Psoas muscle (tissue), 8 donors: ENCODE measurements around the gene TOP1. TPM values are rescaled to one million over a fixed set of nuclear protein-coding genes. Genes with fewer than 3 reads are reported as not detected.

Experiments
- ATAC-seq, 4 donors: fragments of 200-7000 bp; cut with Tn5 transposase; one replicate each; pipeline ENCODE4 v1.9.1; 2020; ENCODE audit warnings: moderate library complexity in 3 of 4, mild to moderate bottlenecking in 2 of 4
- DNase-seq, 2 donors: peaks; one replicate each; pipeline ENCODE4 v3.0.0-alpha.2; 2020
- H3K27ac ChIP-seq: fragments of 200-600 bp; one replicate; pipeline ENCODE4 v1.8.0; 2022
- H3K27me3 ChIP-seq, 3 donors: fragments of 200-600 bp in 1 of 3; one replicate each; pipeline versions ENCODE4 v1.6.1 to v1.8.0; 2013 to 2022; ENCODE audit warnings: low read length in 2 of 3, mild to moderate bottlenecking in 2 of 3, moderate library complexity in 1 of 3; ENCODE audit not compliant: insufficient read depth in 3 of 3
- H3K36me3 ChIP-seq, 2 donors: fragments of 200-600 bp in 1 of 2; one replicate each; pipeline versions ENCODE4 v1.6.1 to v1.8.0; 2013 to 2022; ENCODE audit warnings: low read depth in 1 of 2, mild to moderate bottlenecking in 1 of 2, moderate library complexity in 1 of 2; ENCODE audit not compliant: insufficient read depth in 1 of 2
- H3K4me1 ChIP-seq: fragments of 200-600 bp; one replicate; pipeline ENCODE4 v1.8.0; 2022
- H3K4me3 ChIP-seq: fragments of 200-600 bp; one replicate; pipeline ENCODE4 v1.8.0; 2022; ENCODE audit warnings: mild to moderate bottlenecking
- H3K9me3 ChIP-seq: fragments of 200-600 bp; one replicate; pipeline ENCODE4 v1.8.0; 2022
- CTCF ChIP-seq: fragments of 200-600 bp; IDR thresholded peaks from one replicate; pipeline ENCODE4 v1.8.0; 2022; ENCODE audit warnings: antibody characterized with exemption
- WGBS, 3 donors: extraction: QIAGEN DNeasy Blood & Tissue Kit; methylation state at CpG; one replicate each; pipeline versions ENCODE4 v1.1.6 to v1.1.7; 2013; 5-methylcytosine and 5-hydroxymethylcytosine counted together
- intact Hi-C, 2 donors: fragments of 100-400 bp; cut with DNase I; formaldehyde crosslinking; loops; one replicate each; pipeline versions ENCODE4 v1.11.0 to v1.14.2; 2022
- polyA plus RNA-seq, 3 donors: library from polyadenylated mRNA; stranded (reverse); fragments of 200-250 nt; gene quantifications; one replicate each; pipeline ENCODE4 v1.2.3, GENCODE V29; 2013
- total RNA-seq, 4 donors: library from RNA; stranded (reverse); fragmentation: NEBNext Ultra II Directional in 2 of 4; extraction: Animal tissue kit (Norgen Biotek cat#: 25700) in 2 of 4; gene quantifications; one replicate each; pipeline versions ENCODE4 v1.2.1 to v1.2.4, GENCODE V29; 2021 to 2023
- donor health status: healthy with polysubstance abuse.
- donor health status: DM: no; HTN: no; CAD: no; lungs with moderate emphysema.
- donor health status: Bipolar disorder and iron deficiency.
- donor health status: healthy.
- donor health status: DM: yes; HTN: yes; CAD: no.
- donor health status: DM: no; HTN: no; CAD: no.
- donor health status: DM: no; HTN: no; CAD: no.
- donor health status: DM: yes; HTN: yes; CAD: no.

The TOP1 gene
- total and polyA plus RNA-seq, 7 donors, result 10.6 to 30.7 (median 22.2) TPM

- peaks cover 0 to 20% of the 10 kb centered on the region in 2 donors for H3K36me3 ChIP-seq
- H3K4me1 ChIP-seq, result peaks cover 15% of the 10 kb centered on the region
- ATAC-seq (no peak), DNase-seq (no peak)
- H3K27ac ChIP-seq, result no peak overlapping the region
- H3K4me3 ChIP-seq, result no peak overlapping the region
- no peaks in the 10 kb centered on the region for H3K27me3 ChIP-seq
- intact Hi-C loops, result no loop called here
- 90 to 100% (median 96%) methylated on average over 3 of the region's 3 CpGs for WGBS, 3 donors
- no peak for TF ChIP-seq CTCF
- H3K9me3 ChIP-seq, result no peaks in the 10 kb centered on the region
These were observed 32.5 kb downstream of the TOP1 start for GRCh38 chr20:41061155-41061554.

GRCh38 chr20:41063442-41063841 lies 34.8 kb downstream of the TOP1 start:
- H3K36me3 ChIP-seq, result peaks cover 0 to 26% of the 10 kb centered on the region in 2 donors

GRCh38 chr20:41064377-41064776 lies 35.8 kb downstream of the TOP1 start:
- H3K36me3 ChIP-seq, result peaks cover 0 to 26% of the 10 kb centered on the region in 2 donors
- no peak overlapping the region for H3K27ac ChIP-seq
- H3K4me1 ChIP-seq, result no peaks in the 10 kb centered on the region
- intact Hi-C loops, result no loop called here
- TF ChIP-seq CTCF, result no peak
- WGBS, 3 donors, result 95 to 100% (median 100%) methylated on average over 1 of the region's 1 CpG
- H3K27me3 ChIP-seq, result no peaks in the 10 kb centered on the region
- DNase-seq (no peak), ATAC-seq (no peak)
- no peak overlapping the region for H3K4me3 ChIP-seq
- no peaks in the 10 kb centered on the region for H3K9me3 ChIP-seq

More at GRCh38 chr20:41063442-41063841, 34.8 kb downstream of the TOP1 start:
- peaks cover 2% of the 10 kb centered on the region for H3K4me1 ChIP-seq
- no peak for DNase-seq
- H3K27ac ChIP-seq, result no peak overlapping the region
- no peaks in the 10 kb centered on the region for H3K27me3 ChIP-seq
- H3K9me3 ChIP-seq, result no peaks in the 10 kb centered on the region
- intact Hi-C loops, result no loop called here
- no peak for TF ChIP-seq CTCF
- ATAC-seq, result no peak
- no peak overlapping the region for H3K4me3 ChIP-seq
- 88 to 100% (median 93%) methylated on average over 1 of the region's 1 CpG for WGBS, 3 donors

- no peak for DNase-seq
- H3K27me3 ChIP-seq, result no peaks in the 10 kb centered on the region
- no peaks in the 10 kb centered on the region for H3K9me3 ChIP-seq
- TF ChIP-seq CTCF, result no peak
- no peak for ATAC-seq
- peaks cover 0 to 26% of the 10 kb centered on the region in 2 donors for H3K36me3 ChIP-seq
- intact Hi-C loops, result no loop called here
- no peak overlapping the region for H3K27ac ChIP-seq
- WGBS, 3 donors, result 67% methylated on average over 3 of the region's 3 CpGs
- H3K4me3 ChIP-seq, result no peak overlapping the region
- peaks cover 2% of the 10 kb centered on the region for H3K4me1 ChIP-seq
These were observed 37.1 kb downstream of the TOP1 start for GRCh38 chr20:41065716-41066115.

- Histone ChIP-seq H3K9me3 (no peaks in the 10 kb centered on the region), H3K27me3 (no peaks in the 10 kb centered on the region), H3K4me3 (no peak overlapping the region), H3K4me1 (peaks cover 33% of the 10 kb centered on the region), H3K27ac (no peak overlapping the region), H3K36me3 (peaks cover 0 to 6% of the 10 kb centered on the region in 2 donors)
- no peak for DNase-seq
- intact Hi-C loops, result no loop called here
- no peak for ATAC-seq
- TF ChIP-seq CTCF, result no peak
- 68 to 84% (median 68%) methylated on average over 3 of the region's 3 CpGs for WGBS, 3 donors
These were observed 40.2 kb downstream of the TOP1 start for GRCh38 chr20:41068806-41069205.
